Liver (tissue), 9 donors: Measurements from ENCODE around the gene VOPP1. TPM values are rescaled to one million over a fixed set of nuclear protein-coding genes. Genes with fewer than 3 reads are reported as not detected.

Experiments used
- DNase-seq: peaks from one replicate; pipeline ENCODE4 v3.0.0-alpha.2; 2017; ENCODE audit warnings: low spot score
- H3K27ac ChIP-seq, 2 donors: one replicate each; pipeline ENCODE4 v1.7.0; 2013; ENCODE audit warnings: inconsistent platforms in 2 of 2, low read length in 2 of 2, control low read depth in 1 of 2, low read depth in 1 of 2, mild to moderate bottlenecking in 1 of 2
- H3K27me3 ChIP-seq, 4 donors: one replicate each; pipeline versions ENCODE4 v1.6.1 to v1.7.0; 2013; ENCODE audit warnings: low read length in 3 of 4, inconsistent platforms in 1 of 4, mild to moderate bottlenecking in 1 of 4, moderate library complexity in 1 of 4; ENCODE audit not compliant: control insufficient read depth in 4 of 4, insufficient read depth in 4 of 4
- H3K36me3 ChIP-seq, 4 donors: one replicate each; pipeline versions ENCODE4 v1.6.1 to v1.7.0; 2013; ENCODE audit warnings: low read length in 3 of 4, mild to moderate bottlenecking in 3 of 4, low read depth in 1 of 4, moderate library complexity in 1 of 4; ENCODE audit not compliant: control insufficient read depth in 4 of 4, insufficient read depth in 3 of 4
- H3K4me1 ChIP-seq, 4 donors: one replicate each; pipeline versions ENCODE4 v1.6.1 to v1.7.0; 2013; ENCODE audit warnings: low read length in 3 of 4, mild to moderate bottlenecking in 3 of 4, moderate library complexity in 1 of 4; ENCODE audit not compliant: control insufficient read depth in 4 of 4, insufficient read depth in 4 of 4
- H3K4me3 ChIP-seq, 3 donors: one replicate each; pipeline versions ENCODE4 v1.6.1 to v1.7.0; 2013; ENCODE audit warnings: low read length in 3 of 3, control low read depth in 1 of 3, low read depth in 1 of 3, mild to moderate bottlenecking in 1 of 3
- H3K9ac ChIP-seq, 2 donors: one replicate each; pipeline ENCODE4 v1.7.0; 2013; ENCODE audit warnings: low read length in 2 of 2, mild to moderate bottlenecking in 2 of 2, moderate library complexity in 2 of 2, control low read depth in 1 of 2, low read depth in 1 of 2
- H3K9me3 ChIP-seq, 4 donors: one replicate each; pipeline versions ENCODE4 v1.6.1 to v1.7.0; 2013; ENCODE audit warnings: low read length in 3 of 4; ENCODE audit not compliant: control insufficient read depth in 4 of 4
- ATF3 ChIP-seq: IDR thresholded peaks from 2 replicates; pipeline ENCODE4 v1.6.1; 2016; ENCODE audit warnings: antibody characterized with exemption
- CTCF ChIP-seq: fragments of 150-350 bp; IDR thresholded peaks from 2 replicates; pipeline ENCODE4 v1.5.1; 2017; ENCODE audit warnings: improper control_type of control experiment, low read depth, low read length; ENCODE audit not compliant: missing input control
- EGR1 ChIP-seq, 2 donors: IDR thresholded peaks; 2 replicates each; pipeline ENCODE4 v1.6.1; 2016 to 2018; ENCODE audit warnings: antibody characterized with exemption in 2 of 2, low read depth in 2 of 2
- FOXA1 ChIP-seq: IDR thresholded peaks from 2 replicates; pipeline ENCODE4 v1.6.1; 2016; ENCODE audit warnings: antibody characterized with exemption
- FOXA2 ChIP-seq: IDR thresholded peaks from 2 replicates; pipeline ENCODE4 v1.6.1; 2016; ENCODE audit warnings: antibody characterized with exemption
- GABPA ChIP-seq, 2 donors: IDR thresholded peaks in 1 of 2; conservative IDR thresholded peaks in 1 of 2; 2 replicates each; pipeline ENCODE4 v1.6.1; 2016; ENCODE audit warnings: antibody characterized with exemption in 2 of 2, mild to moderate bottlenecking in 1 of 2, moderate library complexity in 1 of 2
- HNF4A ChIP-seq, 2 donors: conservative IDR thresholded peaks; 2 replicates each; pipeline ENCODE4 v1.6.1; 2016; ENCODE audit warnings: antibody characterized with exemption in 2 of 2, mild to moderate bottlenecking in 2 of 2
- HNF4G ChIP-seq: IDR thresholded peaks from 2 replicates; pipeline ENCODE4 v1.6.1; 2016; ENCODE audit warnings: antibody characterized with exemption
- JUND ChIP-seq, 2 donors: IDR thresholded peaks; 2 replicates each; pipeline ENCODE4 v1.6.1; 2016; ENCODE audit warnings: antibody characterized with exemption in 2 of 2
- MAX ChIP-seq: IDR thresholded peaks from 2 replicates; pipeline ENCODE4 v1.6.1; 2016; ENCODE audit warnings: antibody characterized with exemption
- NR2F2 ChIP-seq: IDR thresholded peaks from 2 replicates; pipeline ENCODE4 v1.6.1; 2016; ENCODE audit warnings: antibody characterized with exemption
- REST ChIP-seq: IDR thresholded peaks from 2 replicates; pipeline ENCODE4 v1.6.1; 2016; ENCODE audit warnings: antibody characterized with exemption, mild to moderate bottlenecking
- RXRA ChIP-seq, 2 donors: IDR thresholded peaks; 2 replicates each; pipeline ENCODE4 v1.6.1; 2017 to 2018; ENCODE audit warnings: antibody characterized with exemption in 2 of 2, mild to moderate bottlenecking in 1 of 2
- SP1 ChIP-seq: IDR thresholded peaks from 2 replicates; pipeline ENCODE4 v1.6.1; 2018; ENCODE audit warnings: antibody characterized with exemption, mild to moderate bottlenecking
- TAF1 ChIP-seq: conservative IDR thresholded peaks from 2 replicates; pipeline ENCODE4 v1.6.1; 2016; ENCODE audit warnings: antibody characterized with exemption, mild to moderate bottlenecking
- YY1 ChIP-seq: IDR thresholded peaks from 2 replicates; pipeline ENCODE4 v1.6.1; 2016; ENCODE audit warnings: antibody characterized with exemption, mild to moderate bottlenecking
- ZBTB33 ChIP-seq: IDR thresholded peaks from 2 replicates; pipeline ENCODE4 v1.6.1; 2016; ENCODE audit warnings: antibody characterized with exemption
- WGBS: extraction: QIAGEN DNeasy Blood & Tissue Kit; methylation state at CpG from one replicate; pipeline ENCODE4 v1.1.7; 2013; 5-methylcytosine and 5-hydroxymethylcytosine counted together
- polyA plus RNA-seq, 2 donors: library from polyadenylated mRNA; stranded (reverse) in 1 of 2; unstranded in 1 of 2; fragments of 200-250 nt in 1 of 2; fragments of >200 nt in 1 of 2; fragmentation: Nextera tagmentation in 1 of 2; extraction: Ambion mirVana in 1 of 2; gene quantifications; one replicate each; pipeline versions ENCODE4 v1.2.1 to v1.2.3, GENCODE V29; 2013 to 2015
- total RNA-seq, 2 donors: library from RNA; depleted of rRNA; stranded (reverse); fragments of >200 nt; gene quantifications; one replicate each; pipeline ENCODE4 v1.2.3, GENCODE V29; 2014
- donor health status: healthy.
- donor health status: healthy.
- donor health status: healthy.
- donor health status: healthy.
- donor health status: healthy.

The VOPP1 gene
- total and polyA plus RNA-seq, 4 donors = 11.5 to 23.8 (median 21.7) TPM

GRCh38 chr7:55484241-55484640 is 88.1 kb downstream of the VOPP1 start:
- TF ChIP-seq NR2F2 (no peak), YY1 (no peak)
- peaks cover under 1 to 6% (median 4%) of the 10 kb centered on the region in 4 donors for H3K36me3 ChIP-seq
- no peak for DNase-seq
- no peaks in the 10 kb centered on the region for H3K27me3 ChIP-seq
- no peak overlapping the region for H3K27ac ChIP-seq
- H3K9ac ChIP-seq = no peak overlapping the region
- no peaks in the 10 kb centered on the region for H3K9me3 ChIP-seq
- WGBS = 95% methylated on average over 5 of the region's 5 CpGs
- no peak overlapping the region for H3K4me3 ChIP-seq
- H3K4me1 ChIP-seq = no peaks in the 10 kb centered on the region

- H3K27ac ChIP-seq = no peak overlapping the region
- WGBS = 98% methylated on average over 6 of the region's 6 CpGs
- H3K4me1 ChIP-seq = no peaks in the 10 kb centered on the region
- DNase-seq = no peak
- no peak overlapping the region for H3K9ac ChIP-seq
- H3K27me3 ChIP-seq = no peaks in the 10 kb centered on the region
- H3K36me3 ChIP-seq = peaks cover 0 to 6% (median 0%) of the 10 kb centered on the region in 4 donors
- H3K4me3 ChIP-seq = no peak overlapping the region
- no peak for TF ChIP-seq YY1
- no peak for TF ChIP-seq GABPA (IDR thresholded peaks at IDR 0.05 in 1 of 2, conservative IDR thresholded peaks at IDR 0.05 in 1 of 2)
- TF ChIP-seq ZBTB33 = no peak
- no peak for TF ChIP-seq MAX
- no peak for TF ChIP-seq JUND (IDR thresholded peaks at IDR 0.05)
- TF ChIP-seq FOXA1 = no peak
- no peak for TF ChIP-seq HNF4A (conservative IDR thresholded peaks at IDR 0.05)
- TF ChIP-seq EGR1 (IDR thresholded peaks at IDR 0.05; ENCODE audit: low read depth in 2 of 2) = no peak
- no peak for TF ChIP-seq FOXA2
- no peak for TF ChIP-seq RXRA (IDR thresholded peaks at IDR 0.05)
- TF ChIP-seq NR2F2 = no peak
- no peaks in the 10 kb centered on the region for H3K9me3 ChIP-seq
Observed at GRCh38 chr7:55483046-55483445, 89.3 kb downstream of the VOPP1 start.

GRCh38 chr7:55481155-55481554 is 91.1 kb downstream of the VOPP1 start:
- no peak for DNase-seq
- TF ChIP-seq CTCF (no peak), ATF3 (no peak), ZBTB33 (no peak), REST (no peak), JUND (IDR thresholded peaks at IDR 0.05) (no peak), RXRA (IDR thresholded peaks at IDR 0.05) (no peak), GABPA (IDR thresholded peaks at IDR 0.05 in 1 of 2, conservative IDR thresholded peaks at IDR 0.05 in 1 of 2) (no peak), FOXA2 (no peak), MAX (no peak), HNF4G (no peak), EGR1 (IDR thresholded peaks at IDR 0.05; ENCODE audit: low read depth in 2 of 2) (no peak), HNF4A (conservative IDR thresholded peaks at IDR 0.05) (no peak), FOXA1 (no peak), SP1 (no peak), YY1 (no peak), NR2F2 (no peak), TAF1 (no peak)

More at GRCh38 chr7:55481155-55481554, 91.1 kb downstream of the VOPP1 start:
- no peak overlapping the region for H3K27ac ChIP-seq
- H3K4me1 ChIP-seq = no peaks in the 10 kb centered on the region
- H3K4me3 ChIP-seq = no peak overlapping the region
- WGBS = 94% methylated on average over 2 of the region's 2 CpGs
- H3K9ac ChIP-seq = no peak overlapping the region
- H3K9me3 ChIP-seq = no peaks in the 10 kb centered on the region
- H3K27me3 ChIP-seq = no peaks in the 10 kb centered on the region
- peaks cover 0 to 4% (median 0%) of the 10 kb centered on the region in 4 donors for H3K36me3 ChIP-seq
